ENCODE data around the gene ACTR1B.
A peak's percentile ranks its signal among the peaks of the same experiment; 100 is the strongest.
"Not testable (repeated sequence)": the region's sequence is repeated elsewhere in the genome, so short reads cannot be mapped to it uniquely, and the experiment has no call there.

ACTR1B gene

GRCh38 chr2:97658691-97659157 is 5.1 kb downstream of the ACTR1B start:
- DNase-seq (ENCODE audit: low read depth) = no peak

- no peak for DNase-seq (ENCODE audit: low read depth)
Observed at GRCh38 chr2:97657986-97658690, 5.7 kb downstream of the ACTR1B start.

- DNase-seq (ENCODE audit: low read depth) = no peak
Observed at GRCh38 chr2:97656905-97657587, 6.8 kb downstream of the ACTR1B start.

GRCh38 chr2:97656129-97656755 is 7.6 kb downstream of the ACTR1B start:
- DNase-seq (ENCODE audit: low read depth) = no peak

GRCh38 chr2:97654791-97655190 is 9.1 kb downstream of the ACTR1B start:
- no peak for DNase-seq (ENCODE audit: low read depth)

GRCh38 chr2:97654309-97654708 is 9.5 kb downstream of the ACTR1B start:
- DNase-seq (ENCODE audit: low read depth) = no peak

- DNase-seq (ENCODE audit: low read depth) = no peak
Observed at GRCh38 chr2:97653874-97654273, 10.0 kb downstream of the ACTR1B start.

- no peak for DNase-seq (ENCODE audit: low read depth)
Observed at GRCh38 chr2:97653473-97653872, 10.4 kb downstream of the ACTR1B start.

- DNase-seq (ENCODE audit: low read depth) = no peak
Observed at GRCh38 chr2:97651114-97651513, 12.7 kb downstream of the ACTR1B start.

- no peak for DNase-seq (ENCODE audit: low read depth)
Observed at GRCh38 chr2:97646977-97647376, 16.9 kb downstream of the ACTR1B start.

- peak; percentile 81 for DNase-seq (ENCODE audit: low read depth)
Observed at GRCh38 chr2:97645695-97646629, 17.9 kb downstream of the ACTR1B start, which contains the start of gene COX5B. COX5B (plus strand) TSS chr2:97646062; CDS start chr2:97646087, 25 bp downstream.

- DNase-seq (ENCODE audit: low read depth) = no peak
Observed at GRCh38 chr2:97645112-97645694, 18.6 kb downstream of the ACTR1B start.

- DNase-seq (ENCODE audit: low read depth) = no peak
Observed at GRCh38 chr2:97644023-97644717, 19.7 kb downstream of the ACTR1B start.

- not testable (repeated sequence) for DNase-seq (ENCODE audit: low read depth)
Observed at GRCh38 chr2:97626049-97626430, 37.8 kb downstream of the ACTR1B start.

- not testable (repeated sequence) for DNase-seq (ENCODE audit: low read depth)
Observed at GRCh38 chr2:97625354-97626048, 38.3 kb downstream of the ACTR1B start.

GRCh38 chr2:97622976-97623375 is 40.9 kb downstream of the ACTR1B start:
- DNase-seq (ENCODE audit: low read depth) = not testable (repeated sequence)

GRCh38 chr2:97620492-97620891 is 43.4 kb downstream of the ACTR1B start:
- DNase-seq (ENCODE audit: low read depth) = not testable (repeated sequence)

- not testable (repeated sequence) for DNase-seq (ENCODE audit: low read depth)
Observed at GRCh38 chr2:97618939-97619827, 44.7 kb downstream of the ACTR1B start.

GRCh38 chr2:97617911-97618310 is 45.9 kb downstream of the ACTR1B start:
- no peak for DNase-seq (ENCODE audit: low read depth)
